WTC11 (cell line): ENCODE data around the gene KCND2. TPM values are rescaled to one million over a fixed set of nuclear protein-coding genes. Genes with fewer than 3 reads are reported as not detected.

Source experiments
- ATAC-seq: fragments of 200-7000 bp; cut with Tn5 transposase; 2 replicates; pipeline ENCODE4 v1.10.0; 2021; ENCODE audit warnings: mild to moderate bottlenecking, moderate library complexity
- CTCF ChIA-PET: fragments of 300-600 bp; sonication (Branson Sonifier 250); formaldehyde crosslinking; loops from one replicate; lab custom pipeline; 2021; ENCODE audit warnings: antibody characterized with exemption; lab: Charles Lee
- POLR2A ChIA-PET: fragments of 350-600 bp; sonication (Branson Sonifier 250); formaldehyde crosslinking; loops from one replicate; lab custom pipeline; 2021; ENCODE audit warnings: antibody characterized with exemption; lab: Charles Lee
- DNase-seq: peaks from one replicate; pipeline ENCODE4 v3.0.0; 2021; ENCODE audit warnings: low spot score
- H3K27ac Mint-ChIP-seq: 2 replicates; pipeline ENCODE4 v1.8.0; 2021; ENCODE audit warnings: mixed read lengths
- H3K27me3 Mint-ChIP-seq: 2 replicates; pipeline ENCODE4 v1.8.0; 2021; ENCODE audit warnings: low read depth, mild to moderate bottlenecking, moderate library complexity, mixed read lengths
- H3K36me3 Mint-ChIP-seq: 2 replicates; pipeline ENCODE4 v1.8.0; 2021; ENCODE audit warnings: mixed read lengths
- H3K4me1 Mint-ChIP-seq: 2 replicates; pipeline ENCODE4 v1.8.0; 2022; ENCODE audit warnings: mixed read lengths
- H3K4me3 Mint-ChIP-seq: 2 replicates; pipeline ENCODE4 v1.8.0; 2021; ENCODE audit warnings: mild to moderate bottlenecking, moderate library complexity, mixed read lengths
- H3K9me3 Mint-ChIP-seq: 2 replicates; pipeline ENCODE4 v1.8.0; 2021; ENCODE audit warnings: mixed read lengths
- ATF3 ChIP-seq: sonication (generic); formaldehyde crosslinking; conservative IDR thresholded peaks from 2 replicates; pipeline ENCODE4 v1.8.1; 2022; ENCODE audit warnings: mild to moderate bottlenecking, missing genetic modification reagents
- CREM ChIP-seq: sonication (generic); formaldehyde crosslinking; IDR thresholded peaks from 2 replicates; pipeline ENCODE4 v1.8.1; 2022; ENCODE audit warnings: mild to moderate bottlenecking, missing genetic modification reagents, moderate library complexity
- ERG ChIP-seq: fragments of 250-450 bp; sonication (Bioruptor Pico); IDR thresholded peaks from 2 replicates; pipeline ENCODE4 v1.8.0; 2021; ENCODE audit warnings: mild to moderate bottlenecking
- FOXJ3 ChIP-seq: sonication (generic); formaldehyde crosslinking; IDR thresholded peaks from 2 replicates; pipeline ENCODE4 v1.9.0; 2021; ENCODE audit warnings: missing genetic modification reagents, mild to moderate bottlenecking, borderline replicate concordance
- FOXK1 ChIP-seq: sonication (generic); formaldehyde crosslinking; IDR thresholded peaks from 2 replicates; pipeline ENCODE4 v1.8.0; 2022; ENCODE audit warnings: mild to moderate bottlenecking, moderate library complexity, missing genetic modification reagents
- JAZF1 ChIP-seq: fragments of 250-450 bp; sonication (Bioruptor Pico); IDR thresholded peaks from 2 replicates; pipeline ENCODE4 v1.9.0; 2021; ENCODE audit warnings: moderate library complexity, mild to moderate bottlenecking, inconsistent platforms
- MXD4 ChIP-seq: fragments of 250-450 bp; sonication (Bioruptor Pico); IDR thresholded peaks from 2 replicates; pipeline ENCODE4 v1.8.0; 2021; ENCODE audit warnings: mild to moderate bottlenecking, moderate library complexity, borderline replicate concordance
- SOX15 ChIP-seq: fragments of 250-450 bp; sonication (Bioruptor Pico); IDR thresholded peaks from 2 replicates; pipeline ENCODE4 v1.9.0; 2021; ENCODE audit warnings: mild to moderate bottlenecking
- TEAD1 ChIP-seq: sonication (generic); formaldehyde crosslinking; IDR thresholded peaks from 2 replicates; pipeline ENCODE4 v1.8.0; 2022; ENCODE audit warnings: mild to moderate bottlenecking, missing genetic modification reagents
- TEAD4 ChIP-seq: sonication (generic); formaldehyde crosslinking; IDR thresholded peaks from 2 replicates; pipeline ENCODE4 v1.8.0; 2022; ENCODE audit warnings: mild to moderate bottlenecking, missing genetic modification reagents
- TP53 ChIP-seq: sonication (generic); formaldehyde crosslinking; IDR thresholded peaks from 2 replicates; pipeline ENCODE4 v1.8.1; 2023; ENCODE audit warnings: mild to moderate bottlenecking, missing genetic modification reagents
- ZNF263 ChIP-seq: sonication (generic); formaldehyde crosslinking; IDR thresholded peaks from 2 replicates; pipeline ENCODE4 v1.8.1; 2022; ENCODE audit warnings: low read depth, mild to moderate bottlenecking, moderate library complexity, missing genetic modification reagents
- ZNF423 ChIP-seq: fragments of 250-450 bp; sonication (Bioruptor Pico); IDR thresholded peaks from 2 replicates; pipeline ENCODE4 v2.1.2; 2022; ENCODE audit warnings: mild to moderate bottlenecking, moderate library complexity
- total RNA-seq: library from RNA; stranded (reverse); gene quantifications from 3 replicates; pipeline ENCODE4 v1.2.3, GENCODE V29; 2021
- TF ChIP-seq, protein P1 (sequence below): sonication (generic); formaldehyde crosslinking; IDR thresholded peaks from 2 replicates; pipeline ENCODE4 v1.8.0; 2022; ENCODE audit warnings: mild to moderate bottlenecking, missing genetic modification reagents
- TF ChIP-seq, protein P2 (sequence below): fragments of 200-600 bp; IDR thresholded peaks from 2 replicates; pipeline ENCODE4 v1.8.0; 2022; ENCODE audit warnings: antibody characterized with exemption
- TF ChIP-seq, protein P3 (sequence below): sonication (generic); formaldehyde crosslinking; IDR thresholded peaks from 2 replicates; pipeline ENCODE4 v1.8.0; 2022; ENCODE audit warnings: mild to moderate bottlenecking, missing genetic modification reagents

The KCND2 gene
- total RNA-seq, 1 experiment from 2014 or later, result 4.6 TPM

- Mint-ChIP-seq H3K9me3 (no peaks in the 10 kb centered on the region), H3K27me3 (no peaks in the 10 kb centered on the region), H3K27ac (no peak overlapping the region), H3K4me1 (peaks cover 16% of the 10 kb centered on the region), H3K4me3 (no peak overlapping the region), H3K36me3 (no peaks in the 10 kb centered on the region)
- ChIA-PET CTCF (no interaction called here), POLR2A (no interaction called here)
- ATAC-seq (no peak), DNase-seq (no peak)
- TF ChIP-seq ZNF423 (CRISPR knock-in tag) (no peak), JAZF1 (CRISPR knock-in tag) (no peak), FOXJ3 (CRISPR knock-in tag) (no peak), TP53 (CRISPR knock-in tag) (no peak), TEAD1 (CRISPR knock-in tag) (no peak), ZNF263 (CRISPR knock-in tag) (no peak), TEAD4 (CRISPR knock-in tag) (no peak), ERG (CRISPR knock-in tag) (no peak), ATF3 (CRISPR knock-in tag) (no peak), MXD4 (CRISPR knock-in tag) (no peak), CREM (CRISPR knock-in tag) (no peak)
- TF ChIP-seq, protein P1, sequence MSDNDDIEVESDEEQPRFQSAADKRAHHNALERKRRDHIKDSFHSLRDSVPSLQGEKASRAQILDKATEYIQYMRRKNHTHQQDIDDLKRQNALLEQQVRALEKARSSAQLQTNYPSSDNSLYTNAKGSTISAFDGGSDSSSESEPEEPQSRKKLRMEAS (CRISPR knock-in tag), result no peak
Measured at GRCh38 chr7:120582916-120583315, 309.9 kb downstream of the KCND2 start.

DNA sequence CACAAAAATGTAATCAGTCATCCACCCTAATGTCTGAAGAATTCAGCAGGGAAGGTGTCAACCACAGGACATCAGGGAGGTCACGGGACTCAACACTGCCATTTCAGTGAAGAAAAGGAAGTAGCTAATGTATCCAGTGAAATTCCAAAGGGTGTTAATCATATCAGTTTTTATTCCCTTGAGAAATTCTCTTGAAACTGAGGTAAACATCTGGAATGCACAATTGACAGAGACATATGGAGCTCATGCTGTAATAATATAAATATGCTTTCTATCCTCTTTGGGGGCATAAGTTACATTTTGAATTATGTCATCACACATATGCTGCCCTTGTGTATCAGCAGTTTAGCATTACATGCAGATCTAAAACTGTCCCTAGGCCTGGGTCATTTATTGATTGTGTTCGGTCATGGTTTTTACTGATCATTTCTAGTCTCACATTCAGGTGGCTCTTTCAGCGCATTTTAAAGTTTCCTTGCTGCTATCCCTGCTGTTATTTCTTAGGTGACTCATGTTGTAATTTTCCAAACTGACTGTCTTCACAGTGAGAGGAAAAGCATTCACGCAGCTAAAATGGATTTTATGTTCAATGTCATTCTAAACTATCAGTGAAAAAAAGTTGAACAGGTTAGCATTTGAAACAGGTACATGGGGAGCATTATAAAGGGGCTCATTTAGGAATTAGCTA lies 311.1 kb downstream of the KCND2 start:
- CTCF ChIA-PET, result no interaction called here
- POLR2A ChIA-PET, result no interaction called here
- no peaks in the 10 kb centered on the region for H3K9me3 Mint-ChIP-seq
- DNase-seq (no peak), ATAC-seq (no peak)
- H3K36me3 Mint-ChIP-seq, result no peaks in the 10 kb centered on the region
- H3K4me1 Mint-ChIP-seq, result peaks cover 16% of the 10 kb centered on the region
- no peak overlapping the region for H3K4me3 Mint-ChIP-seq
- 0 out of 2 replicates have a peak overlapping the region, but pooled peaks have one; percentile 31 for H3K27ac Mint-ChIP-seq
- TF ChIP-seq, protein P2, sequence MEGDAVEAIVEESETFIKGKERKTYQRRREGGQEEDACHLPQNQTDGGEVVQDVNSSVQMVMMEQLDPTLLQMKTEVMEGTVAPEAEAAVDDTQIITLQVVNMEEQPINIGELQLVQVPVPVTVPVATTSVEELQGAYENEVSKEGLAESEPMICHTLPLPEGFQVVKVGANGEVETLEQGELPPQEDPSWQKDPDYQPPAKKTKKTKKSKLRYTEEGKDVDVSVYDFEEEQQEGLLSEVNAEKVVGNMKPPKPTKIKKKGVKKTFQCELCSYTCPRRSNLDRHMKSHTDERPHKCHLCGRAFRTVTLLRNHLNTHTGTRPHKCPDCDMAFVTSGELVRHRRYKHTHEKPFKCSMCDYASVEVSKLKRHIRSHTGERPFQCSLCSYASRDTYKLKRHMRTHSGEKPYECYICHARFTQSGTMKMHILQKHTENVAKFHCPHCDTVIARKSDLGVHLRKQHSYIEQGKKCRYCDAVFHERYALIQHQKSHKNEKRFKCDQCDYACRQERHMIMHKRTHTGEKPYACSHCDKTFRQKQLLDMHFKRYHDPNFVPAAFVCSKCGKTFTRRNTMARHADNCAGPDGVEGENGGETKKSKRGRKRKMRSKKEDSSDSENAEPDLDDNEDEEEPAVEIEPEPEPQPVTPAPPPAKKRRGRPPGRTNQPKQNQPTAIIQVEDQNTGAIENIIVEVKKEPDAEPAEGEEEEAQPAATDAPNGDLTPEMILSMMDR, result no peak
- no peak for TF ChIP-seq ZNF263 (CRISPR knock-in tag)
- H3K27me3 Mint-ChIP-seq, result no peaks in the 10 kb centered on the region

DNA sequence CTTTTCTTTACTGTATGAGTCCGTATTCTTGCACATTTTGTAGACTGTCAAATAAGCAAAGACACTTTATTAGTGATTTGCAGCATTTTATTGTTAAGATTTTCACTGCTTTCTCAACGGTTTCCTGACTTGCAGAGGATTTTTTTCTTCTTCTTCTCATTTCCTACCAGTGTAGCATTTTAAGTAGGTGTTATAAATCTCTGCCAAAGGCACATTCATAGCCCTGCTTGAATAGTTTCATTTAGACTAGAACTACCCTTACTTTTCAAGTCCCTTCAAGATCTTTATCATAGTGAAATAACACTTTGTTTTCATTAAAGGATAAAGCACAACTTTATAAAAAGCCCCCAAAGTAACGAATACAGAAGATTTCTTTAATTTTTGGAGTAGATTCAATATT lies 313.6 kb downstream of the KCND2 start:
- DNase-seq (no peak), ATAC-seq (no peak)
- ChIA-PET POLR2A (no interaction called here), CTCF (no interaction called here)
- Mint-ChIP-seq H3K4me1 (peaks cover 16% of the 10 kb centered on the region), H3K27ac (no peak overlapping the region), H3K4me3 (no peak overlapping the region), H3K9me3 (no peaks in the 10 kb centered on the region), H3K27me3 (no peaks in the 10 kb centered on the region), H3K36me3 (no peaks in the 10 kb centered on the region)
- TF ChIP-seq SOX15, result no peak
- no peak for TF ChIP-seq FOXK1 (CRISPR knock-in tag)
- TF ChIP-seq, protein P3, sequence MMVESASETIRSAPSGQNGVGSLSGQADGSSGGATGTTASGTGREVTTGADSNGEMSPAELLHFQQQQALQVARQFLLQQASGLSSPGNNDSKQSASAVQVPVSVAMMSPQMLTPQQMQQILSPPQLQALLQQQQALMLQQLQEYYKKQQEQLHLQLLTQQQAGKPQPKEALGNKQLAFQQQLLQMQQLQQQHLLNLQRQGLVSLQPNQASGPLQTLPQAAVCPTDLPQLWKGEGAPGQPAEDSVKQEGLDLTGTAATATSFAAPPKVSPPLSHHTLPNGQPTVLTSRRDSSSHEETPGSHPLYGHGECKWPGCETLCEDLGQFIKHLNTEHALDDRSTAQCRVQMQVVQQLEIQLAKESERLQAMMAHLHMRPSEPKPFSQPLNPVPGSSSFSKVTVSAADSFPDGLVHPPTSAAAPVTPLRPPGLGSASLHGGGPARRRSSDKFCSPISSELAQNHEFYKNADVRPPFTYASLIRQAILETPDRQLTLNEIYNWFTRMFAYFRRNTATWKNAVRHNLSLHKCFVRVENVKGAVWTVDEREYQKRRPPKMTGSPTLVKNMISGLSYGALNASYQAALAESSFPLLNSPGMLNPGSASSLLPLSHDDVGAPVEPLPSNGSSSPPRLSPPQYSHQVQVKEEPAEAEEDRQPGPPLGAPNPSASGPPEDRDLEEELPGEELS (CRISPR knock-in tag), result no peak
